Endothelial cell (in vitro differentiated cells): Measurements from ENCODE around the gene CHCHD3. TPM values are rescaled to one million over a fixed set of nuclear protein-coding genes. Genes with fewer than 3 reads are reported as not detected.

Experiments
- DNase-seq: peaks from one replicate; pipeline ENCODE4 v3.0.0; 2021; ENCODE audit warnings: low spot score
- H3K27ac Mint-ChIP-seq: one replicate; pipeline ENCODE4 v1.8.0; 2021; ENCODE audit warnings: mixed read lengths, inconsistent platforms; ENCODE audit not compliant: unreplicated experiment
- H3K27me3 Mint-ChIP-seq: one replicate; pipeline ENCODE4 v1.8.0; 2021; ENCODE audit warnings: mild to moderate bottlenecking, moderate library complexity, mixed read lengths, inconsistent platforms; ENCODE audit not compliant: unreplicated experiment
- H3K36me3 Mint-ChIP-seq: one replicate; pipeline ENCODE4 v1.8.0; 2021; ENCODE audit warnings: mild to moderate bottlenecking, low read depth, mixed read lengths, inconsistent platforms; ENCODE audit not compliant: unreplicated experiment
- H3K4me1 Mint-ChIP-seq: one replicate; pipeline ENCODE4 v1.8.0; 2021; ENCODE audit warnings: mild to moderate bottlenecking, mixed read lengths, inconsistent platforms; ENCODE audit not compliant: unreplicated experiment
- H3K4me3 Mint-ChIP-seq: one replicate; pipeline ENCODE4 v1.8.0; 2021; ENCODE audit warnings: mild to moderate bottlenecking, mixed read lengths, inconsistent platforms; ENCODE audit not compliant: unreplicated experiment
- H3K9me3 Mint-ChIP-seq: one replicate; pipeline ENCODE4 v1.8.0; 2021; ENCODE audit warnings: mixed read lengths, inconsistent platforms; ENCODE audit not compliant: unreplicated experiment
- CTCF ChIP-seq: fragments of 200-600 bp; sonication (generic); IDR thresholded peaks from one replicate; pipeline ENCODE4 v1.5.0; 2021; ENCODE audit warnings: antibody characterized with exemption; ENCODE audit not compliant: unreplicated experiment
- total RNA-seq: library from RNA; stranded (reverse); fragmentation: NEBNext Ultra II Directional; extraction: Animal tissue kit (Norgen Biotek cat#: 25700); gene quantifications from one replicate; pipeline ENCODE4 v1.2.1, GENCODE V29; 2021; ENCODE audit not compliant: unreplicated experiment

The CHCHD3 gene
- total RNA-seq, 1 donor from 2014 or later, result 55.6 TPM

- no peaks in the 10 kb centered on the region for H3K36me3 Mint-ChIP-seq
- H3K4me1 Mint-ChIP-seq, result no peaks in the 10 kb centered on the region
- no peak for DNase-seq
- no peak for TF ChIP-seq CTCF
- H3K9me3 Mint-ChIP-seq, result no peaks in the 10 kb centered on the region
- H3K4me3 Mint-ChIP-seq, result no peak overlapping the region
- H3K27ac Mint-ChIP-seq, result no peak overlapping the region
- no peaks in the 10 kb centered on the region for H3K27me3 Mint-ChIP-seq
Observed at GRCh38 chr7:132750530-132751217, 331.2 kb downstream of the CHCHD3 start.

GRCh38 chr7:132750096-132750495, 331.8 kb downstream of the CHCHD3 start:
- H3K27ac Mint-ChIP-seq, result no peak overlapping the region
- H3K9me3 Mint-ChIP-seq, result no peaks in the 10 kb centered on the region
- H3K36me3 Mint-ChIP-seq, result no peaks in the 10 kb centered on the region
- H3K27me3 Mint-ChIP-seq, result no peaks in the 10 kb centered on the region
- no peak overlapping the region for H3K4me3 Mint-ChIP-seq
- DNase-seq, result no peak
- no peaks in the 10 kb centered on the region for H3K4me1 Mint-ChIP-seq
- no peak for TF ChIP-seq CTCF

- Mint-ChIP-seq H3K4me1 (peaks cover 3% of the 10 kb centered on the region), H3K27ac (no peak overlapping the region), H3K27me3 (peaks cover 3% of the 10 kb centered on the region), H3K36me3 (no peaks in the 10 kb centered on the region), H3K9me3 (no peaks in the 10 kb centered on the region), H3K4me3 (no peak overlapping the region)
- DNase-seq, result no peak
- no peak for TF ChIP-seq CTCF
Observed at GRCh38 chr7:132745510-132745909, 336.4 kb downstream of the CHCHD3 start.

GRCh38 chr7:132743974-132744373, 337.9 kb downstream of the CHCHD3 start:
- DNase-seq, result no peak
- no peak overlapping the region for H3K27ac Mint-ChIP-seq
- no peak for TF ChIP-seq CTCF
- peaks cover 3% of the 10 kb centered on the region for H3K4me1 Mint-ChIP-seq
- peaks cover 8% of the 10 kb centered on the region for H3K27me3 Mint-ChIP-seq
- no peaks in the 10 kb centered on the region for H3K36me3 Mint-ChIP-seq
- H3K4me3 Mint-ChIP-seq, result no peak overlapping the region
- no peaks in the 10 kb centered on the region for H3K9me3 Mint-ChIP-seq

- peaks cover 3% of the 10 kb centered on the region for H3K4me1 Mint-ChIP-seq
- no peak for TF ChIP-seq CTCF
- H3K9me3 Mint-ChIP-seq, result no peaks in the 10 kb centered on the region
- H3K36me3 Mint-ChIP-seq, result no peaks in the 10 kb centered on the region
- no peak for DNase-seq
- no peak overlapping the region for H3K4me3 Mint-ChIP-seq
- H3K27me3 Mint-ChIP-seq, result peaks cover 8% of the 10 kb centered on the region
- H3K27ac Mint-ChIP-seq, result no peak overlapping the region
Observed at GRCh38 chr7:132742189-132742612, 339.7 kb downstream of the CHCHD3 start.
